ENCODE data around the gene RPS6KA4. TPM values are rescaled to one million over a fixed set of nuclear protein-coding genes. Genes with fewer than 3 reads are reported as not detected.

Gene RPS6KA4
- total RNA-seq, 1 experiment from 2014 or later = 148 TPM

- Histone ChIP-seq H3K9ac (ENCODE audit: low read length) (no peak overlapping the region), H3K27ac (ENCODE audit: low read length) (no peak overlapping the region), H3K79me2 (ENCODE audit: low read length) (no peaks in the 10 kb centered on the region), H3K9me3 (ENCODE audit: low read length) (no peaks in the 10 kb centered on the region), H3K27me3 (ENCODE audit: low read length) (no peaks in the 10 kb centered on the region), H3K9me2 (replicated peaks; ENCODE audit: low read length) (no peaks in the 10 kb centered on the region), H2AFZ (ENCODE audit: low read length) (no peak overlapping the region), H3K4me3 (ENCODE audit: low read length) (no peak overlapping the region), H3F3A (ENCODE audit: low read length, unreplicated experiment) (peaks cover 2% of the 10 kb centered on the region), H3K4me2 (ENCODE audit: low read length) (no peak overlapping the region), H3K36me3 (ENCODE audit: low read depth, low read length) (0 out of 2 replicates have a peak, but pooled peaks cover 3% of the 10 kb centered on the region), H3K4me1 (ENCODE audit: insufficient read depth, low read length) (peaks cover 25% of the 10 kb centered on the region), H4K20me1 (ENCODE audit: low read length) (no peaks in the 10 kb centered on the region)
- no peak for ATAC-seq
- CTCF ChIA-PET = interaction anchor here (0.7 kb wide), 1 partner anchor 10 kb away, joined by 3 read pairs; no protein-coding TSS in a partner anchor
- DNase-seq = no peak
- POLR2A ChIA-PET (ENCODE audit: unreplicated experiment) = interaction anchor here (0.6 to 0.9 kb wide), 2 partner anchors 10 to 542 kb away, joined by 3 read pairs; partner anchors contain the start of gene TRMT112
- BruUV-seq (replicated peaks) = no TSS peak
- intact Hi-C loops (cut with micrococcal nuclease) = no loop called here
- TF ChIP-seq, protein P1, sequence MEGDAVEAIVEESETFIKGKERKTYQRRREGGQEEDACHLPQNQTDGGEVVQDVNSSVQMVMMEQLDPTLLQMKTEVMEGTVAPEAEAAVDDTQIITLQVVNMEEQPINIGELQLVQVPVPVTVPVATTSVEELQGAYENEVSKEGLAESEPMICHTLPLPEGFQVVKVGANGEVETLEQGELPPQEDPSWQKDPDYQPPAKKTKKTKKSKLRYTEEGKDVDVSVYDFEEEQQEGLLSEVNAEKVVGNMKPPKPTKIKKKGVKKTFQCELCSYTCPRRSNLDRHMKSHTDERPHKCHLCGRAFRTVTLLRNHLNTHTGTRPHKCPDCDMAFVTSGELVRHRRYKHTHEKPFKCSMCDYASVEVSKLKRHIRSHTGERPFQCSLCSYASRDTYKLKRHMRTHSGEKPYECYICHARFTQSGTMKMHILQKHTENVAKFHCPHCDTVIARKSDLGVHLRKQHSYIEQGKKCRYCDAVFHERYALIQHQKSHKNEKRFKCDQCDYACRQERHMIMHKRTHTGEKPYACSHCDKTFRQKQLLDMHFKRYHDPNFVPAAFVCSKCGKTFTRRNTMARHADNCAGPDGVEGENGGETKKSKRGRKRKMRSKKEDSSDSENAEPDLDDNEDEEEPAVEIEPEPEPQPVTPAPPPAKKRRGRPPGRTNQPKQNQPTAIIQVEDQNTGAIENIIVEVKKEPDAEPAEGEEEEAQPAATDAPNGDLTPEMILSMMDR (conservative IDR thresholded peaks at IDR 0.05; ENCODE audit: low read depth, low read length) = no peak
- TF ChIP-seq EZH2phosphoT487 (IDR thresholded peaks at IDR 0.05; ENCODE audit: borderline replicate concordance, low read length) = no peak
- TF ChIP-seq EZH2 (IDR thresholded peaks at IDR 0.05; ENCODE audit: low read length, unreplicated experiment) = no peak
Measured at GRCh38 chr11:64327375-64327774, 31.6 kb upstream of the RPS6KA4 start.

GRCh38 chr11:64327993-64328392, 31.0 kb upstream of the RPS6KA4 start:
- no TSS peak for BruUV-seq (replicated peaks)
- no peak overlapping the region for H3K4me2 ChIP-seq (ENCODE audit: low read length)
- peaks cover 5% of the 10 kb centered on the region for H3F3A ChIP-seq (ENCODE audit: low read length, unreplicated experiment)
- TF ChIP-seq EZH2phosphoT487 (IDR thresholded peaks at IDR 0.05; ENCODE audit: borderline replicate concordance, low read length) = no peak
- no peak for TF ChIP-seq EZH2 (IDR thresholded peaks at IDR 0.05; ENCODE audit: low read length, unreplicated experiment)
- TF ChIP-seq, protein P1 (conservative IDR thresholded peaks at IDR 0.05; ENCODE audit: low read depth, low read length) = no peak
- no peaks in the 10 kb centered on the region for H3K36me3 ChIP-seq (ENCODE audit: low read depth, low read length)
- peaks cover 28% of the 10 kb centered on the region for H3K4me1 ChIP-seq (ENCODE audit: insufficient read depth, low read length)
- ATAC-seq = no peak
- no peaks in the 10 kb centered on the region for H3K9me3 ChIP-seq (ENCODE audit: low read length)
- no peaks in the 10 kb centered on the region for H3K9me2 ChIP-seq (replicated peaks; ENCODE audit: low read length)
- no peak overlapping the region for H2AFZ ChIP-seq (ENCODE audit: low read length)
- H3K79me2 ChIP-seq (ENCODE audit: low read length) = no peaks in the 10 kb centered on the region
- CTCF ChIA-PET = no interaction called here
- DNase-seq = no peak
- intact Hi-C loops (cut with micrococcal nuclease) = no loop called here
- no peak overlapping the region for H3K27ac ChIP-seq (ENCODE audit: low read length)
- H3K9ac ChIP-seq (ENCODE audit: low read length) = no peak overlapping the region
- H4K20me1 ChIP-seq (ENCODE audit: low read length) = no peaks in the 10 kb centered on the region
- no peaks in the 10 kb centered on the region for H3K27me3 ChIP-seq (ENCODE audit: low read length)
- POLR2A ChIA-PET (ENCODE audit: unreplicated experiment) = interaction anchor here (0.9 kb wide), 1 partner anchor 10 kb away, joined by 3 read pairs; the partner anchor contains the start of gene TRMT112
- H3K4me3 ChIP-seq (ENCODE audit: low read length) = no peak overlapping the region

- H3K4me2 ChIP-seq (ENCODE audit: low read length) = peak overlapping the region; percentile 71; the same call in 1 of the 2 replicates
- no peaks in the 10 kb centered on the region for H3K79me2 ChIP-seq (ENCODE audit: low read length)
- H3K4me1 ChIP-seq (ENCODE audit: insufficient read depth, low read length) = peaks cover 37% of the 10 kb centered on the region
- H3K36me3 ChIP-seq (ENCODE audit: low read depth, low read length) = no peaks in the 10 kb centered on the region
- intact Hi-C loops (cut with micrococcal nuclease) = no loop called here
- ATAC-seq = no peak
- H3K9ac ChIP-seq (ENCODE audit: low read length) = no peak overlapping the region
- TF ChIP-seq, protein P1 (conservative IDR thresholded peaks at IDR 0.05; ENCODE audit: low read depth, low read length) = no peak
- no peak for TF ChIP-seq EZH2 (IDR thresholded peaks at IDR 0.05; ENCODE audit: low read length, unreplicated experiment)
- H3F3A ChIP-seq (ENCODE audit: low read length, unreplicated experiment) = peaks cover 5% of the 10 kb centered on the region
- H4K20me1 ChIP-seq (ENCODE audit: low read length) = no peaks in the 10 kb centered on the region
- no TSS peak for BruUV-seq (replicated peaks)
- H3K9me3 ChIP-seq (ENCODE audit: low read length) = no peaks in the 10 kb centered on the region
- CTCF ChIA-PET = interaction anchor here (0.6 to 2.8 kb wide), 5 partner anchors 12 to 79 kb away, joined by 6 to 78 read pairs (median 13); partner anchors contain the start of genes ESRRA, PRDX5 and TRMT112
- DNase-seq = no peak
- POLR2A ChIA-PET (ENCODE audit: unreplicated experiment) = interaction anchor here (2.4 kb wide), 1 partner anchor 13 kb away, joined by 18 read pairs; the partner anchor contains the start of genes PRDX5 and TRMT112
- no peak overlapping the region for H3K27ac ChIP-seq (ENCODE audit: low read length)
- no peaks in the 10 kb centered on the region for H3K27me3 ChIP-seq (ENCODE audit: low read length)
- H3K9me2 ChIP-seq (replicated peaks; ENCODE audit: low read length) = no peaks in the 10 kb centered on the region
- H2AFZ ChIP-seq (ENCODE audit: low read length) = no peak overlapping the region
- H3K4me3 ChIP-seq (ENCODE audit: low read length) = no peak overlapping the region
Measured at GRCh38 chr11:64330888-64331287, 28.1 kb upstream of the RPS6KA4 start.

All from PC-3 (cell line).